Testis (tissue), 2 donors: Measurements from ENCODE around the gene HSPA12A.

Experiments
- POLR2A ChIP-seq: fragments of 450-650 bp; IDR thresholded peaks from one replicate; pipeline ENCODE4 v1.6.1; 2017; ENCODE audit warnings: antibody characterized with exemption, mild to moderate bottlenecking, moderate library complexity
- TF ChIP-seq, protein P1 (sequence below), 3 experiments: fragments of 450-650 bp in 2 of 3; fragments of 200-600 bp in 1 of 3; sonication (generic) in 1 of 3; IDR thresholded peaks; one replicate each; pipeline ENCODE4 v1.5.1; 2016 to 2019; ENCODE audit warnings: antibody characterized with exemption in 3 of 3, mild to moderate bottlenecking in 2 of 3, moderate library complexity in 1 of 3

GRCh38 chr10:116730464-116731260, 11.7 kb downstream of the HSPA12A start:
- TF ChIP-seq, protein P1, sequence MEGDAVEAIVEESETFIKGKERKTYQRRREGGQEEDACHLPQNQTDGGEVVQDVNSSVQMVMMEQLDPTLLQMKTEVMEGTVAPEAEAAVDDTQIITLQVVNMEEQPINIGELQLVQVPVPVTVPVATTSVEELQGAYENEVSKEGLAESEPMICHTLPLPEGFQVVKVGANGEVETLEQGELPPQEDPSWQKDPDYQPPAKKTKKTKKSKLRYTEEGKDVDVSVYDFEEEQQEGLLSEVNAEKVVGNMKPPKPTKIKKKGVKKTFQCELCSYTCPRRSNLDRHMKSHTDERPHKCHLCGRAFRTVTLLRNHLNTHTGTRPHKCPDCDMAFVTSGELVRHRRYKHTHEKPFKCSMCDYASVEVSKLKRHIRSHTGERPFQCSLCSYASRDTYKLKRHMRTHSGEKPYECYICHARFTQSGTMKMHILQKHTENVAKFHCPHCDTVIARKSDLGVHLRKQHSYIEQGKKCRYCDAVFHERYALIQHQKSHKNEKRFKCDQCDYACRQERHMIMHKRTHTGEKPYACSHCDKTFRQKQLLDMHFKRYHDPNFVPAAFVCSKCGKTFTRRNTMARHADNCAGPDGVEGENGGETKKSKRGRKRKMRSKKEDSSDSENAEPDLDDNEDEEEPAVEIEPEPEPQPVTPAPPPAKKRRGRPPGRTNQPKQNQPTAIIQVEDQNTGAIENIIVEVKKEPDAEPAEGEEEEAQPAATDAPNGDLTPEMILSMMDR (IDR thresholded peaks at IDR 0.05): no peak
- no peak for TF ChIP-seq POLR2A
